SJSA1 (cell line): ENCODE measurements around the gene FAM227A. TPM values are rescaled to one million over a fixed set of nuclear protein-coding genes. Genes with fewer than 3 reads are reported as not detected.
"Not testable (repeated sequence)": the region's sequence is repeated elsewhere in the genome, so short reads cannot be mapped to it uniquely, and the experiment has no call there.

Source experiments
- DNase-seq, 2 experiments: peaks; one replicate each; pipeline ENCODE4 v3.0.0-alpha.2; 2015 to 2020; ENCODE audit warnings: low spot score in 2 of 2, low read depth in 1 of 2
- H3K27ac ChIP-seq: fragments of 250-450 bp; sonication (Bioruptor Pico); 2 replicates; pipeline ENCODE4 v1.5.1; 2020; ENCODE audit warnings: mild to moderate bottlenecking, moderate library complexity
- H3K27me3 ChIP-seq: fragments of 250-450 bp; sonication (Bioruptor Pico); replicated peaks from 2 replicates; pipeline ENCODE4 v1.5.1; 2020; ENCODE audit warnings: mild to moderate bottlenecking, moderate library complexity
- H3K36me3 ChIP-seq: fragments of 250-450 bp; sonication (Bioruptor Pico); 2 replicates; pipeline ENCODE4 v1.5.1; 2020; ENCODE audit warnings: mild to moderate bottlenecking
- H3K4me1 ChIP-seq: fragments of 250-450 bp; sonication (Bioruptor Pico); replicated peaks from 2 replicates; pipeline ENCODE4 v1.6.1; 2021; ENCODE audit warnings: mild to moderate bottlenecking
- H3K4me3 ChIP-seq: fragments of 250-450 bp; sonication (Bioruptor Pico); 2 replicates; pipeline ENCODE4 v1.5.1; 2020; ENCODE audit warnings: mild to moderate bottlenecking
- H3K9me3 ChIP-seq: fragments of 250-450 bp; sonication (Bioruptor Pico); replicated peaks from 2 replicates; pipeline ENCODE4 v1.5.1; 2020; ENCODE audit warnings: mild to moderate bottlenecking
- total RNA-seq: library from RNA; depleted of rRNA; stranded (reverse); fragments of >200 nt; shearing (Covaris generic); gene quantifications from 2 replicates; pipeline ENCODE4 v1.2.3, GENCODE V29; 2014

The FAM227A gene
- total RNA-seq, 1 experiment from 2014 or later = 0.42 TPM

DNA sequence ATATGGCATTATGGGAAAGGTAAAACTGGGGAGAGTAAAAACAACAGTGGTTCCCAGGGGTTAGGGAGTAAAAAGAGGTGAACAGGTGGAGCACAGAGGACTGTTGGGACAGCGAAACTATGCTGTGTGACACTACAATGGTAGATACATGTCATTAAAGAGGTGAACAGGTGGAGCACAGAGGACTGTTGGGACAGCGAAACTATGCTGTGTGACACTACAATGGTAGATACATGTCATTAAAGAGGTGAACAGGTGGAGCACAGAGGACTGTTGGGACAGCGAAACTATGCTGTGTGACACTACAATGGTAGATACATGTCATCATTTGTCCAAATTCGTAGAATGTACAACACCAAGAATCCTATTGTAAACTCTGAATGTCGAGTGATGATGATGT is 11.9 kb downstream of the FAM227A start:
- not testable (repeated sequence) for H3K36me3 ChIP-seq, H3K9me3 ChIP-seq, H3K27me3 ChIP-seq, H3K4me3 ChIP-seq, H3K27ac ChIP-seq, DNase-seq, H3K4me1 ChIP-seq

DNA sequence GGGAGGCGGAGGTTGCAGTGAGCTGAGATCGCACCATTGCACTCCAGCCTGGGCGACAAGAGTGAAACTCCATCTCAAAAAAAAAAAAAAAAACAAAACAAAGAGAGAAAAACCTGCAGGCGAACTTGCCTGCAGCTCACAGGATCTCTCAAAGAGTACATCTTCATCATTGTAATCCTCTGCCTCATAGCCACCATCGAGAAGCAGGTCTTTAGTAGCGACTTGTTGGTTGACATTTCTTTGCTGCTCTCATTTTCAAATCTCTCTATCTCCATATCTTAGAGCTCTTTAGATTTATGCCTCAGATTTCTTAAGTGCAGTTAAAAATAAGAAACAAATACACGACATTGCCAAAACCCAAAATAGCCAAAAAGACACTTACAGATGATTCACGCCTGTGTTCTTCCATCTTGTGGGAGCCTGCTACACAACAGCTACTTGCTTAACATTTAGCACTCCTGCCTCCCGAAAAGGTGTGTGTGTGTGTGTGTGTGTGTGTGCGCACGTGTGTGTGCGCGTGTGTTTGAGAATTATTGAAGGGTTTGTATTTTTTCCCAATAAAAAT is 14.6 kb downstream of the FAM227A start:
- Histone ChIP-seq H3K36me3 (no peaks in the 10 kb centered on the region), H3K4me3 (no peak overlapping the region), H3K4me1 (no peaks in the 10 kb centered on the region), H3K27me3 (0 out of 2 replicates have a peak, but pooled peaks cover 6% of the 10 kb centered on the region), H3K9me3 (no peaks in the 10 kb centered on the region), H3K27ac (no peak overlapping the region)
- no peak for DNase-seq

GRCh38 chr22:38638728-38639127 is 17.5 kb downstream of the FAM227A start:
- Histone ChIP-seq H3K9me3 (no peaks in the 10 kb centered on the region), H3K4me3 (no peak overlapping the region)
- DNase-seq = no peak

GRCh38 chr22:38638216-38638615 is 18.0 kb downstream of the FAM227A start:
- Histone ChIP-seq H3K36me3 (no peaks in the 10 kb centered on the region), H3K27me3 (0 out of 2 replicates have a peak, but pooled peaks cover 6% of the 10 kb centered on the region), H3K4me3 (no peak overlapping the region), H3K4me1 (no peaks in the 10 kb centered on the region), H3K9me3 (no peaks in the 10 kb centered on the region), H3K27ac (no peak overlapping the region)
- no peak for DNase-seq

More at GRCh38 chr22:38638728-38639127, 17.5 kb downstream of the FAM227A start:
- Histone ChIP-seq H3K4me1 (no peaks in the 10 kb centered on the region), H3K36me3 (no peaks in the 10 kb centered on the region), H3K27ac (no peak overlapping the region), H3K27me3 (0 out of 2 replicates have a peak, but pooled peaks cover 6% of the 10 kb centered on the region)

GRCh38 chr22:38632528-38632927 is 23.7 kb downstream of the FAM227A start:
- no peaks in the 10 kb centered on the region for H3K9me3 ChIP-seq
- no peaks in the 10 kb centered on the region for H3K27me3 ChIP-seq
- H3K27ac ChIP-seq = no peak overlapping the region
- H3K4me1 ChIP-seq = no peaks in the 10 kb centered on the region
- no peak for DNase-seq
- no peak overlapping the region for H3K4me3 ChIP-seq
- no peaks in the 10 kb centered on the region for H3K36me3 ChIP-seq

- H3K27ac ChIP-seq = no peak overlapping the region
- no peaks in the 10 kb centered on the region for H3K4me1 ChIP-seq
- DNase-seq = no peak
- H3K4me3 ChIP-seq = no peak overlapping the region
- H3K27me3 ChIP-seq = no peaks in the 10 kb centered on the region
- no peaks in the 10 kb centered on the region for H3K36me3 ChIP-seq
- no peaks in the 10 kb centered on the region for H3K9me3 ChIP-seq
These were observed 24.5 kb downstream of the FAM227A start for GRCh38 chr22:38631724-38632123.

DNA sequence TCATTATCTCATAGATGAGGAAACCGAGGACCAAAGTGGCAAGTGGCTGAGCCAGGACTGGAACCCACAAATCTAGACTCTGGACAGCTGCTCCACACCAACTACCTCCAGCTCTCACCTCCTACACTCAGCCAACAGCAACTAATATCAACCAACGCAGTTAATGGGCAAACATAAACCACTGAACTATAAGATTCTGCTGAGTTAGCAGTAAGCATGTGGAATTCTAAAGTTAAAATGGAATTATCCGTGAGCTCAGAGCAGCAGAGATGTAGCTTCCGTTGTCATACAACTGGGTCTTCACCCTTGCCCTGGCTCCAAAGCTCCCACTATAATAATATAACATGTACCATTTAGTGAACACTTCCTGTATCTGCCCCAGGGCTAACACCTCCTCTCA is 27.1 kb downstream of the FAM227A start:
- no peak overlapping the region for H3K27ac ChIP-seq
- no peaks in the 10 kb centered on the region for H3K27me3 ChIP-seq
- H3K4me3 ChIP-seq = no peak overlapping the region
- no peaks in the 10 kb centered on the region for H3K4me1 ChIP-seq
- no peaks in the 10 kb centered on the region for H3K9me3 ChIP-seq
- H3K36me3 ChIP-seq = no peaks in the 10 kb centered on the region
- DNase-seq = no peak

GRCh38 chr22:38628444-38628843 is 27.7 kb downstream of the FAM227A start:
- no peaks in the 10 kb centered on the region for H3K4me1 ChIP-seq
- no peak overlapping the region for H3K4me3 ChIP-seq
- no peak for DNase-seq
- no peaks in the 10 kb centered on the region for H3K36me3 ChIP-seq
- no peak overlapping the region for H3K27ac ChIP-seq
- H3K9me3 ChIP-seq = no peaks in the 10 kb centered on the region
- no peaks in the 10 kb centered on the region for H3K27me3 ChIP-seq

GRCh38 chr22:38623351-38623750 is 32.8 kb downstream of the FAM227A start:
- H3K9me3 ChIP-seq = peaks cover under 1% of the 10 kb centered on the region; the same call in 1 of the 2 replicates
- H3K36me3 ChIP-seq = no peaks in the 10 kb centered on the region
- no peak overlapping the region for H3K4me3 ChIP-seq
- H3K4me1 ChIP-seq = no peaks in the 10 kb centered on the region
- no peak overlapping the region for H3K27ac ChIP-seq
- no peak for DNase-seq
- H3K27me3 ChIP-seq = no peaks in the 10 kb centered on the region

- H3K9me3 ChIP-seq = peaks cover 5% of the 10 kb centered on the region; the same call in 1 of the 2 replicates
- H3K4me1 ChIP-seq = no peaks in the 10 kb centered on the region
- no peak overlapping the region for H3K27ac ChIP-seq
- no peaks in the 10 kb centered on the region for H3K36me3 ChIP-seq
- no peak overlapping the region for H3K4me3 ChIP-seq
- no peaks in the 10 kb centered on the region for H3K27me3 ChIP-seq
- DNase-seq = no peak
These were observed 37.5 kb downstream of the FAM227A start for GRCh38 chr22:38618682-38619081.

- no peak for DNase-seq
- H3K27me3 ChIP-seq = no peaks in the 10 kb centered on the region
- no peak overlapping the region for H3K27ac ChIP-seq
- peaks cover 5% of the 10 kb centered on the region; the same call in 1 of the 2 replicates for H3K9me3 ChIP-seq
- no peak overlapping the region for H3K4me3 ChIP-seq
- no peaks in the 10 kb centered on the region for H3K36me3 ChIP-seq
- H3K4me1 ChIP-seq = no peaks in the 10 kb centered on the region
These were observed 37.9 kb downstream of the FAM227A start for GRCh38 chr22:38618258-38618657.

DNA sequence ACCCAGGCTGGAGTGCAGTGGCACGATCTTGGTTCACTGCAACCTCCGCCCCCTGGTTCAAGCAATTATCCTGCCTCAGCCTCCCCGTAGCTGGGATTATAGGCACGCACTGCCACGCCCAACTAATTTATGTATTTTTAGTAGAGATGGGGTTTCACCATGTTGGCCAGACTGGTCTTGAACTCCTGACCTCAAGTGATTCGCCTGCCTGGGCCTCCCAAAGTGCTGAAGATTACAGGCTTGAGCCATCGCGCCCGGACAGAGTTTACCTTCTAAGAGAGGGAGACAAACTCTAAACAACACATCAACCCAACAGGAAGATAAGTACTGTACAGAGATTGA is 41.2 kb downstream of the FAM227A start:
- H3K4me3 ChIP-seq, H3K27ac ChIP-seq, H3K9me3 ChIP-seq, DNase-seq, H3K36me3 ChIP-seq, H3K4me1 ChIP-seq, H3K27me3 ChIP-seq: not testable (repeated sequence)

DNA sequence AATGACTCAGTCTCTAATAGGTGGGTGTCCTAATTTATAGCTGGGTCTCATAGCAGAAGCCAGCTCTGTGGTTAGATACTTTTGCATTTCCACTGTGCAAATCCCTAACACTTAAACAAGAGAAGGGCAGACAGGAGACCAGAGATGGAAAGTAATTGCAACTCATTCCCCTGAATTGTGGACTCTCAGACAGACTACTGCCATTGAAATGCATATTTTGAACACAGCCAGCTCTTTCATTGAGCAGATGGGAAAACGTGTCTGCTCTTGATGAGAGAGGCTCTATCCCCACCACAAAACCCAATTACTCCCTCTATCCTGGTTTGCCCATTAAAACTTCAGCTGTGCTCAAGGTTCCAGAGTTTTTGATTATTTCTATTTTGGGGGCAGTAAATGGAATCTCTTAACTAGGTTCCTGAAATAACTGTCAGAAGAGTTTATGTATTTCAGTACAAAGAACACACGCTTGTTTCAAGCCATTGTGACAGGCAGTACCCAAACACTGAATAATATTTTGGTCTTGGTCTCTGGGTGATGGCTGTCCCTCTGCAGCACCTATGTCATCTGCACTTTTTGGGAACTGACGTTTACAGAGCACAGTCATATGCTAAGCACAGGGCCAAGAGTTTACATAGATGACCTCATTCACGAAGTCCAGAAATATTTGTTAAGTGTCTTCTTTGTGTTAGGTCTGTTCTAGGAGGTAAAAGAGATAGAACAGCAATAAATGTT is 41.7 kb downstream of the FAM227A start:
- no peaks in the 10 kb centered on the region for H3K4me1 ChIP-seq
- peaks cover 5% of the 10 kb centered on the region; the same call in 1 of the 2 replicates for H3K9me3 ChIP-seq
- no peaks in the 10 kb centered on the region for H3K27me3 ChIP-seq
- DNase-seq = peak in 1 of 2 experiments; percentile 11
- H3K27ac ChIP-seq = no peak overlapping the region
- H3K36me3 ChIP-seq = no peaks in the 10 kb centered on the region
- no peak overlapping the region for H3K4me3 ChIP-seq

- Histone ChIP-seq H3K36me3 (no peaks in the 10 kb centered on the region), H3K4me1 (no peaks in the 10 kb centered on the region), H3K9me3 (peaks cover 5% of the 10 kb centered on the region; the same call in 1 of the 2 replicates), H3K27ac (no peak overlapping the region), H3K4me3 (no peak overlapping the region), H3K27me3 (no peaks in the 10 kb centered on the region)
- DNase-seq = no peak
These were observed 42.6 kb downstream of the FAM227A start for GRCh38 chr22:38613588-38613987.
